RWPE2 (cell line): ENCODE data around the gene LDLRAD3.

Experiments
- ATAC-seq: fragments of 200-7000 bp; cut with Tn5 transposase; 3 replicates; pipeline ENCODE4 v1.9.1; 2021; ENCODE audit warnings: low read depth
- DNase-seq: peaks from one replicate; pipeline ENCODE4 v3.0.0-alpha.2; 2020; ENCODE audit warnings: low spot score
- H3K27ac ChIP-seq: fragments of 450-650 bp; 2 replicates; pipeline ENCODE4 v1.5.1; 2017; ENCODE audit warnings: mild to moderate bottlenecking; ENCODE audit not compliant: poor library complexity, severe bottlenecking
- H3K27me3 ChIP-seq: fragments of 250-450 bp; sonication (Bioruptor Pico); 2 replicates; pipeline ENCODE4 v1.5.1; 2021; ENCODE audit warnings: mild to moderate bottlenecking, moderate library complexity; ENCODE audit not compliant: insufficient read depth, poor library complexity, severe bottlenecking
- H3K36me3 ChIP-seq: fragments of 250-450 bp; sonication (Bioruptor Pico); 2 replicates; pipeline ENCODE4 v1.5.1; 2020; ENCODE audit warnings: low read depth, mild to moderate bottlenecking, moderate library complexity
- H3K4me1 ChIP-seq: fragments of 250-450 bp; sonication (Bioruptor Pico); 2 replicates; pipeline ENCODE4 v1.5.1; 2021; ENCODE audit warnings: mild to moderate bottlenecking, moderate library complexity; ENCODE audit not compliant: insufficient read depth, poor library complexity, severe bottlenecking
- H3K4me3 ChIP-seq: fragments of 250-450 bp; sonication (Bioruptor Pico); 2 replicates; pipeline ENCODE4 v1.5.1; 2021; ENCODE audit warnings: mild to moderate bottlenecking, moderate library complexity; ENCODE audit not compliant: severe bottlenecking
- H3K9me3 ChIP-seq: fragments of 250-450 bp; sonication (Bioruptor Pico); 2 replicates; pipeline ENCODE4 v1.5.1; 2021; ENCODE audit warnings: mild to moderate bottlenecking, moderate library complexity; ENCODE audit not compliant: severe bottlenecking
- CTCF ChIP-seq: fragments of 450-650 bp; IDR thresholded peaks from one replicate; pipeline ENCODE4 v1.5.1; 2017; ENCODE audit warnings: mild to moderate bottlenecking, moderate library complexity; ENCODE audit not compliant: poor library complexity, severe bottlenecking

The LDLRAD3 gene

DNA sequence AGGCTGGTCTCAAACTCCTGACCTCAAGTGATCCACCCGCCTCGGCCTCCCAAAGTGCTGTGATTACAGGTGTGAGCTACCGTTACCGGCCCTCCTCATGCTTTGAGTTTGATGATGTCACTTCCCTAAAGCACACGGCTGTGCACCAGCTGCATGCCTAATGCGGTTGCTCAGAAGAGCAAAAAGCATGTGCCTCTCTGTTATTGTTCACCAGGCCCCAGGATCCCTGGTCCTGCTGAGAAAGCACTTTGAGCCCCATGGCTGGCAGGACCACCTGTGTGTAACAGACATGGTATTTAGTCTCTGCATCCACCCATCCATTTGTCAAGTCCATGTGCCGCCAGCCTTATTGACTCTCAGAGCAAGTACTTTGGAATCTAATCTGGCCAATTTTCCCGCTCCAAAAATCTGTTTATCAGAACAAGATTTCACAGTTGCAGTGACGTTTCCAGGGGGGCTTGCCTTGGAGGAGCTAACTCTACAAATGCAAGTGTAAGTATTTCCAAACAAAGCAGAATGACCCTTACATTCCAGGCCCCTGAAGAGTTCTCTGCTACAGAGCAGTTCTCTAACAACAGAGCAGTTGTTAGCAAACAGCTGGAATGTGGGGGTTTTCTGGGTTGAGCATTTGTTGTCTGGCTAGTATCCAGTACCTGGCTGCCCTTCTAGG lies 89.4 kb downstream of the LDLRAD3 start:
- Histone ChIP-seq H3K27ac (peak overlapping the region; percentile 71), H3K4me1 (peaks cover 14% of the 10 kb centered on the region), H3K4me3 (no peak overlapping the region), H3K27me3 (no peaks in the 10 kb centered on the region), H3K9me3 (no peaks in the 10 kb centered on the region), H3K36me3 (peaks cover 4% of the 10 kb centered on the region; the same call in 1 of the 2 replicates)
- DNase-seq, result no peak
- no peak for TF ChIP-seq CTCF
- no peak for ATAC-seq

DNA sequence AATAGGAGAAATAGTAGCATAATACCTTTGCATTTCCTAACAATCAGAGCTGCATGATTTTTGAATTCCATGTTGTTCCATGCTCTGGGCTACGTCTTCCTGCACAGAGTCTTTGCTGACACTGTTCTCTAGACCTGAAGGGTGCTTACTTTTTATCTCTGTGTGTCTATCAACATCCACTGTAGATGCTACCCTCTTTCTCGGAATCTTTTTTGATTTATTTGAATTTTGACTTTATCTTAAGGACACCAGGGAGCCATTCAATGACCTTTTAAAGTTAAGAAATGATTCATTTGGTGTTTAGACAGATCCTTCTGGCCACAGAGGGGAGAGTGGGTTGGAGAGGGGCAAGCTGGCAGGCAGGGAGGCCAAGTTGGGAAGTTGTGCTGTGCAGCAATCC lies 90.1 kb downstream of the LDLRAD3 start:
- peak overlapping the region; percentile 71 for H3K27ac ChIP-seq
- H3K4me3 ChIP-seq, result no peak overlapping the region
- peaks cover 8% of the 10 kb centered on the region; the same call in 1 of the 2 replicates for H3K36me3 ChIP-seq
- peaks cover 14% of the 10 kb centered on the region for H3K4me1 ChIP-seq
- ATAC-seq (no peak), DNase-seq (no peak)
- H3K27me3 ChIP-seq, result no peaks in the 10 kb centered on the region
- TF ChIP-seq CTCF, result no peak
- no peaks in the 10 kb centered on the region for H3K9me3 ChIP-seq

- TF ChIP-seq CTCF, result peak; percentile 38
- Histone ChIP-seq H3K9me3 (no peaks in the 10 kb centered on the region), H3K27me3 (no peaks in the 10 kb centered on the region), H3K4me3 (no peak overlapping the region), H3K4me1 (peaks cover 14% of the 10 kb centered on the region), H3K36me3 (peaks cover 8% of the 10 kb centered on the region; the same call in 1 of the 2 replicates), H3K27ac (peak overlapping the region; percentile 71)
- ATAC-seq, result peak; percentile 95
- DNase-seq, result no peak
Observed at GRCh38 chr11:36034551-36035331, 90.9 kb downstream of the LDLRAD3 start.

DNA sequence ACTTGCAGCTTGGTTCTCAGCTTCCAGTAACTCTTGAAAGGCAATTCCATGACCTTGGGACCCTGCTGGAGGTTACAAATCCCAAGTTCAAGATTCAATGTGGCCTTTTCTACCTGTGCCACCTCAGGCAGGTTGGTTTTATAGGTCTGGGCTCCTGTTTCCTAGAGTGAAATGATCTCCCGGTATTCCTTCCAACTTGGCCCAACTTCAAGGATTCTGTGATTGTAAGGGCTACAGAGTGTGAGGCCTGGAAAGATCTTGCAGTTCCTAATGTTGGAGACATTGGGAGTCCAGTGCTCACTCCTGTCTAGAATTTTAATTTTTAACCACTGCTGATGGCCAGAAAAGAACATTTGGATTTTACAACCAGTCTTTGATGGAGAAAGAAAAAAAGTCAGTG lies 91.6 kb downstream of the LDLRAD3 start:
- ATAC-seq (no peak), DNase-seq (no peak)
- no peak for TF ChIP-seq CTCF
- Histone ChIP-seq H3K36me3 (peaks cover 8% of the 10 kb centered on the region; the same call in 1 of the 2 replicates), H3K27me3 (no peaks in the 10 kb centered on the region), H3K4me3 (no peak overlapping the region), H3K4me1 (peaks cover 14% of the 10 kb centered on the region), H3K27ac (peak overlapping the region; percentile 71), H3K9me3 (no peaks in the 10 kb centered on the region)
